ENCODE measurements around the gene TNC. TPM values are rescaled to one million over a fixed set of nuclear protein-coding genes. Genes with fewer than 3 reads are reported as not detected.

TNC gene
- total RNA-seq, 2 donors from 2014 or later, result 35.4 to 92.5 TPM

DNA sequence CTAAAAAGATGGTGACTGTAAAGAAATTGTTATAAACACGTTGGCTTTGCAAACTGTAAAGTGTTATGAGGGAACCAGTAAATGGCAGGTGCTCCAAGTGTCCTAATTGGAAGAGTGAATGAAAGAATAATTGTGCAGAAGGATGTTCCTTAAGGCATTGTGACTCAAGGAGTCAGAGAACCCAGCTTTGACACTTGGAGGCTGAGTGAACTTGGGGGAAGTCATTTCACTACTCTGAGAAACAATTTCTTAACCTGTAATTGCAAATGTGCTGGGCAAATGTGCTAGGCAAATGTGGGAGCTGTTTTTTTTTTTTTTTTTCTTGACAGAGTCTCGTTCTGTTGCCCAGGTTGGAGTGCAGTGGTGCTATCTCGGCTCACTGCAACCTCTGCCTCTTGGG lies 103.5 kb downstream of the TNC start:
- Histone ChIP-seq H3K27ac (no peak overlapping the region), H3K4me1 (replicated peaks) (no peaks in the 10 kb centered on the region), H3K36me3 (no peaks in the 10 kb centered on the region), H3K4me3 (no peak overlapping the region), H3K9me3 (no peaks in the 10 kb centered on the region), H3K27me3 (replicated peaks; ENCODE audit: insufficient read depth) (no peaks in the 10 kb centered on the region)
- no peak for DNase-seq (ENCODE audit: low spot score)
- WGBS, result 74% methylated on average over 3 of the region's 3 CpGs
- intact Hi-C loops (cut with DNase I), result loop anchor here (2.0 to 10.0 kb wide), 5 partner anchors 102 to 610 kb away; partner anchors contain the start of gene TEX48
- no peak for TF ChIP-seq POLR2AphosphoS5 (IDR thresholded peaks at IDR 0.05)
- TF ChIP-seq, protein P1, sequence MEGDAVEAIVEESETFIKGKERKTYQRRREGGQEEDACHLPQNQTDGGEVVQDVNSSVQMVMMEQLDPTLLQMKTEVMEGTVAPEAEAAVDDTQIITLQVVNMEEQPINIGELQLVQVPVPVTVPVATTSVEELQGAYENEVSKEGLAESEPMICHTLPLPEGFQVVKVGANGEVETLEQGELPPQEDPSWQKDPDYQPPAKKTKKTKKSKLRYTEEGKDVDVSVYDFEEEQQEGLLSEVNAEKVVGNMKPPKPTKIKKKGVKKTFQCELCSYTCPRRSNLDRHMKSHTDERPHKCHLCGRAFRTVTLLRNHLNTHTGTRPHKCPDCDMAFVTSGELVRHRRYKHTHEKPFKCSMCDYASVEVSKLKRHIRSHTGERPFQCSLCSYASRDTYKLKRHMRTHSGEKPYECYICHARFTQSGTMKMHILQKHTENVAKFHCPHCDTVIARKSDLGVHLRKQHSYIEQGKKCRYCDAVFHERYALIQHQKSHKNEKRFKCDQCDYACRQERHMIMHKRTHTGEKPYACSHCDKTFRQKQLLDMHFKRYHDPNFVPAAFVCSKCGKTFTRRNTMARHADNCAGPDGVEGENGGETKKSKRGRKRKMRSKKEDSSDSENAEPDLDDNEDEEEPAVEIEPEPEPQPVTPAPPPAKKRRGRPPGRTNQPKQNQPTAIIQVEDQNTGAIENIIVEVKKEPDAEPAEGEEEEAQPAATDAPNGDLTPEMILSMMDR (IDR thresholded peaks at IDR 0.05), result no peak
- TF ChIP-seq POLR2A (IDR thresholded peaks at IDR 0.05), result no peak

DNA sequence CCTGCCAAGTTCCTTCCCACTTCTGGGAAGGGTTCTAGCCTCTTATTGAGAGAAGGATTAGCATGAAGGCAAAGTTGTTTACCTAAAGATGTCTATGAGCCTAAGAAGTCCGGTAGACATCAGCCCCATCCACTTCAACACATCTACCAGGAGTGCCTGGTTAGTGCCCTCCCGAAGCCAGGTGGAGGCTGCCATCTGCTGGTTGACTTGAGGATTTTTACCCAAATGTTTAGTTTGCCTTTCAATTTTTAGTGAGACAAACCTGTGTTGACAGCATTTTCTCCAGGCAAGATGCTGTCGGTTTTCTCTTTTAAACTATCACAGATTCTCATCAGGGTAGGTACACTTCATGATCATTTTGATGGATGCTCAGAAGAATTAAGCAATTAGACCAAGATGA lies 104.0 kb downstream of the TNC start:
- Histone ChIP-seq H3K9me3 (no peaks in the 10 kb centered on the region), H3K27me3 (replicated peaks; ENCODE audit: insufficient read depth) (no peaks in the 10 kb centered on the region), H3K27ac (no peak overlapping the region), H3K4me3 (no peak overlapping the region), H3K36me3 (no peaks in the 10 kb centered on the region), H3K4me1 (replicated peaks) (no peaks in the 10 kb centered on the region)
- 4% methylated on average over 3 of the region's 3 CpGs for WGBS
- TF ChIP-seq POLR2AphosphoS5 (IDR thresholded peaks at IDR 0.05) (peak; percentile 12), POLR2A (IDR thresholded peaks at IDR 0.05) (no peak)
- TF ChIP-seq, protein P1 (IDR thresholded peaks at IDR 0.05), result peak; percentile 60 to 88 (median 80)
- intact Hi-C loops (cut with DNase I), result loop anchor here (2.0 to 10.0 kb wide), 6 partner anchors 102 to 609 kb away; partner anchors contain the start of gene TEX48
- DNase-seq (ENCODE audit: low spot score), result peak; percentile 56

DNA sequence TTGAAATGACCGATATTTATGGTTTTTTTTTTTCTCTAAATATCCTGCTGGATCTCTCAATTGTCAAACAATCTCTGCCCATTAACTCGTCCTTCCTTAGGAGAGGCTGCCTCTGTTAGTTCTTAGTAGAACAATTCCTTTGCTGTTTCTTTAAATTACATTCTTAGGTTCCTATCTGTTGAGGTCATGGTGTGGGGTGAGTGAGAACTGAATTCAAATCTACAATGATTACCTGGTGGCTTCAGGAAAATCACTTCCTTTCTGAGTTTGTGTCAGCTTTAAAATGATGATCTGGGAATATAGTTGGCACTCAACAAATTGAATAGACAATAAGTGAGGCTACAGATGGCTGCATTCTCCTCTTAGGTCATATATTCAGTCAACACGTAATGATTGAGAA lies 105.5 kb downstream of the TNC start:
- Histone ChIP-seq H3K4me3 (no peak overlapping the region), H3K9me3 (no peaks in the 10 kb centered on the region), H3K4me1 (replicated peaks) (no peaks in the 10 kb centered on the region), H3K27ac (no peak overlapping the region), H3K36me3 (no peaks in the 10 kb centered on the region), H3K27me3 (replicated peaks; ENCODE audit: insufficient read depth) (no peaks in the 10 kb centered on the region)
- 88% methylated on average over 3 of the region's 3 CpGs for WGBS
- no peak for DNase-seq (ENCODE audit: low spot score)
- TF ChIP-seq, protein P1 (IDR thresholded peaks at IDR 0.05), result no peak
- no peak for TF ChIP-seq POLR2A (IDR thresholded peaks at IDR 0.05)
- no peak for TF ChIP-seq POLR2AphosphoS5 (IDR thresholded peaks at IDR 0.05)
- intact Hi-C loops (cut with DNase I), result loop anchor here (2.0 to 10.0 kb wide), 5 partner anchors 100 to 608 kb away; partner anchors contain the start of gene TEX48

DNA sequence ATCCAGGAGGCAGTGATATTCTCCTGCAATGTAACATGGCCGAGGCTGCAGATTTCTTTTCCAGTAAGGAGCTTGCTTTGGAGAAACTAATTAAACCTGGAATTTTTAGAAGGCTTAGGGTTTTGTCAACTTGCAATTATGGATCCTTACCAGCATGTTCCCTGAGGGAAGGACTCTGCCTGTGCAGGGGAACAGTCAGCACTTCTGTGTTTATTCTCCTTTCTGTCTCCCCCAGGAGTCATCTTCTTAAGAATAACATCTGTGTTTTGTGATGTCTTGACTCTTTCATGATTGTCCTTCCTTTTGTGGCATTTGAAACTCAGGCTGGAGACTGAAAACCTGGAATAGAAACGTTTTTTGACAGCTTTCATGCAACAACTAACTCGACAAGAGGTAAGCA lies 107.1 kb downstream of the TNC start:
- H3K4me3 ChIP-seq, result no peak overlapping the region
- H3K27ac ChIP-seq, result no peak overlapping the region
- no peaks in the 10 kb centered on the region for H3K9me3 ChIP-seq
- no peak for DNase-seq (ENCODE audit: low spot score)
- intact Hi-C loops (cut with DNase I), result loop anchor here (5.0 to 10.0 kb wide), 4 partner anchors 99 to 606 kb away; partner anchors contain the start of gene TEX48
- no peaks in the 10 kb centered on the region for H3K27me3 ChIP-seq (replicated peaks; ENCODE audit: insufficient read depth)
- WGBS, result 38% methylated on average over 3 of the region's 3 CpGs
- no peaks in the 10 kb centered on the region for H3K36me3 ChIP-seq
- no peak for TF ChIP-seq POLR2AphosphoS5 (IDR thresholded peaks at IDR 0.05)
- no peak for TF ChIP-seq POLR2A (IDR thresholded peaks at IDR 0.05)
- TF ChIP-seq, protein P1 (IDR thresholded peaks at IDR 0.05), result no peak
- no peaks in the 10 kb centered on the region for H3K4me1 ChIP-seq (replicated peaks)

DNA sequence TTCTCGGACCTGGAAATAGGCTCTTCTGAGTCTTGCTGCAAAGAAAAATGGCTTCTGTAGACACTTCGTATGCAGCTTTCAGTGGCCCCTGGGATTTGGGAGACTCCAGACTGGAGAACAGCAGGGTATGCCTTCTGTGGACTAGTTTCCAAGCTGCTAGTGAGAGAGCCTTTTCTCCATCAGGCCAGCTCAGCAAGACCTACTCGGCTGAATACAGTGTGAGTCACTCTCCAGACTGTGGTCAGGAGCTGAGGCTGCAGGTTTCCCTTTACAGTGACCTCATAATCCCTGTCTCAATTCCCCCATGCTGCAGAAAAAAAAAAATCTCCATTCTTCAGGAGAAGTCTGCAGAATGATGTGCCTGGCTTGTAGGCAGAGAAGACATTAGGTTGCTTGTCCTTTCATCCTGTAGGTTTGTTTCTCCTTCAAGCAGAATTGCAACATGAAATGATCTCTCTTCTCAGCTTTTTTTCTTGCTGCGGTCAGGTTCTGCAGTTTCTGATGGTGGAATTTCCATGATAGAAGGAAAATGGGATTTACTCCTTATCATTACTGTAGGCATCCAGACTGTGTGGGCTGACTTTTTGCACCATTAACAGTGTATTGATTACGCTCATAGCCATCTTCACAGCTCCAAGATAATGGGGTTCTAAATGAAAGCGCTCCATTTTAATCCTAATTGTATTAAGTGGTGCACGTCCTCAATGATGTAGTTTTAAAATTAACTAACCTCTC lies 109.3 kb downstream of the TNC start:
- Histone ChIP-seq H3K4me1 (replicated peaks) (no peaks in the 10 kb centered on the region), H3K27me3 (replicated peaks; ENCODE audit: insufficient read depth) (no peaks in the 10 kb centered on the region), H3K27ac (no peak overlapping the region), H3K36me3 (no peaks in the 10 kb centered on the region), H3K4me3 (no peak overlapping the region), H3K9me3 (no peaks in the 10 kb centered on the region)
- intact Hi-C loops (cut with DNase I), result no loop called here
- WGBS, result 90% methylated on average over 7 of the region's 7 CpGs
- DNase-seq (ENCODE audit: low spot score), result no peak
- TF ChIP-seq, protein P1 (IDR thresholded peaks at IDR 0.05), result no peak
- TF ChIP-seq POLR2A (IDR thresholded peaks at IDR 0.05) (no peak), POLR2AphosphoS5 (IDR thresholded peaks at IDR 0.05) (no peak)

All from prostate gland (tissue), 2 donors.